A549 (cell line): ENCODE results near the gene MAP2. TPM values are rescaled to one million over a fixed set of nuclear protein-coding genes. Genes with fewer than 3 reads are reported as not detected.

Source experiments
- ATAC-seq, 2 experiments: fragments of 200-7000 bp in 1 of 2; fragments of >200 bp in 1 of 2; cut with Nextera tagmentation in 1 of 2; cut with Tn5 transposase in 1 of 2; 3 replicates each; pipeline versions ENCODE4 v1.8.0 to v1.9.1; 2018 to 2020; ENCODE audit warnings: mild to moderate bottlenecking in 1 of 2, moderate library complexity in 1 of 2
- CTCF ChIA-PET: fragments of 300-600 bp; sonication (Branson Sonifier 250); formaldehyde crosslinking; extraction: SDS; loops from one replicate; lab custom pipeline; 2021; ENCODE audit warnings: antibody characterized with exemption, inconsistent platforms; lab: Yijun Ruan, JAX
- POLR2A ChIA-PET: fragments of 350-600 bp; formaldehyde crosslinking; extraction: SDS; loops from one replicate; lab custom pipeline; 2021; ENCODE audit warnings: antibody characterized with exemption, inconsistent platforms; lab: Yijun Ruan, JAX
- DNase-seq, 2 experiments: peaks; one replicate each; pipeline versions ENCODE4 v3.0.0 to v3.0.0-alpha.2; 2011 to 2016; ENCODE audit warnings: low read depth in 1 of 2, low spot score in 1 of 2
- FAIRE-seq: peaks from 2 replicates; lab custom pipeline; 2011; peaks lifted over from hg19 to GRCh38; lab: Jason Lieb, UNC
- H3K27ac ChIP-seq, 2 experiments: fragments of >200 bp; sonication (Bioruptor Twin); formaldehyde crosslinking; 3 replicates each; pipeline ENCODE4 v1.5.1; 2016 to 2017
- H3K4me1 ChIP-seq: fragments of >200 bp; sonication (Bioruptor Twin); formaldehyde crosslinking; 3 replicates; pipeline ENCODE4 v1.6.1; 2016
- H3K4me2 ChIP-seq: fragments of >200 bp; sonication (Bioruptor Twin); formaldehyde crosslinking; 3 replicates; pipeline ENCODE4 v1.6.1; 2016
- H3K4me3 ChIP-seq: fragments of >200 bp; sonication (Bioruptor Twin); formaldehyde crosslinking; 3 replicates; pipeline ENCODE4 v1.5.1; 2016
- H3K9me3 ChIP-seq: fragments of >200 bp; sonication (Bioruptor Twin); formaldehyde crosslinking; 3 replicates; pipeline ENCODE4 v1.6.1; 2016
- ATOH8 ChIP-seq: fragments of 250-450 bp; sonication (Bioruptor Pico); IDR thresholded peaks from 2 replicates; pipeline ENCODE4 v1.5.0; 2020; ENCODE audit warnings: low read depth, mild to moderate bottlenecking, moderate library complexity
- BCL3 ChIP-seq: fragments of >200 bp; sonication (Bioruptor Twin); formaldehyde crosslinking; IDR thresholded peaks from 3 replicates; pipeline ENCODE4 v1.6.1; 2016
- CBX2 ChIP-seq: fragments of 200-600 bp; sonication (generic); IDR thresholded peaks from 2 replicates; pipeline ENCODE4 v1.6.1; 2016; ENCODE audit warnings: low read depth, mild to moderate bottlenecking, borderline replicate concordance
- CHD4 ChIP-seq: fragments of 200-600 bp; sonication (generic); IDR thresholded peaks from 2 replicates; pipeline ENCODE4 v1.6.1; 2016; ENCODE audit warnings: antibody characterized with exemption, mild to moderate bottlenecking, borderline replicate concordance
- E2F6 ChIP-seq: IDR thresholded peaks from 2 replicates; pipeline ENCODE4 v1.6.1; 2012; ENCODE audit warnings: low read depth, borderline replicate concordance
- FOSB ChIP-seq: fragments of 250-450 bp; sonication (Bioruptor Pico); IDR thresholded peaks from 2 replicates; pipeline ENCODE4 v1.5.0; 2020; ENCODE audit warnings: mild to moderate bottlenecking, moderate library complexity
- GATA3 ChIP-seq: IDR thresholded peaks from 2 replicates; pipeline ENCODE4 v1.6.1; 2012; ENCODE audit warnings: borderline replicate concordance
- HMGXB4 ChIP-seq: fragments of 250-450 bp; sonication (Bioruptor Pico); IDR thresholded peaks from 2 replicates; pipeline ENCODE4 v1.5.0; 2021; ENCODE audit warnings: mild to moderate bottlenecking, moderate library complexity, borderline replicate concordance
- HOXA7 ChIP-seq: fragments of 250-450 bp; sonication (Bioruptor Pico); IDR thresholded peaks from 2 replicates; pipeline ENCODE4 v1.5.0; 2020; ENCODE audit warnings: mild to moderate bottlenecking, moderate library complexity
- JUNB ChIP-seq: fragments of >200 bp; sonication (Bioruptor Twin); formaldehyde crosslinking; IDR thresholded peaks from 2 replicates; pipeline ENCODE4 v1.6.1; 2016
- MAZ ChIP-seq: fragments of 150-350 bp; IDR thresholded peaks from 2 replicates; pipeline ENCODE4 v1.6.1; 2014; ENCODE audit warnings: antibody characterized with exemption, low read depth, low read length, borderline replicate concordance
- NR3C1 ChIP-seq: fragments of >200 bp; sonication (Bioruptor Twin); formaldehyde crosslinking; IDR thresholded peaks from 3 replicates; pipeline ENCODE4 v1.6.1; 2017
- PHF8 ChIP-seq: fragments of 200-600 bp; sonication (generic); IDR thresholded peaks from 2 replicates; pipeline ENCODE4 v1.6.1; 2016; ENCODE audit warnings: low read depth, mild to moderate bottlenecking, antibody characterized with exemption, moderate library complexity, borderline replicate concordance
- REST ChIP-seq: fragments of 200-600 bp; sonication (generic); IDR thresholded peaks from 2 replicates; pipeline ENCODE4 v1.6.1; 2016; ENCODE audit warnings: antibody characterized with exemption, mild to moderate bottlenecking, moderate library complexity
- RFX5 ChIP-seq: fragments of 450-650 bp; IDR thresholded peaks from 2 replicates; pipeline ENCODE4 v1.7.1; 2014; ENCODE audit warnings: antibody characterized with exemption, mild to moderate bottlenecking, moderate library complexity
- RNF2 ChIP-seq: fragments of 200-600 bp; sonication (generic); IDR thresholded peaks from 2 replicates; pipeline ENCODE4 v1.6.1; 2016; ENCODE audit warnings: low read depth, mild to moderate bottlenecking, antibody characterized with exemption, moderate library complexity, borderline replicate concordance
- ZSCAN20 ChIP-seq: fragments of 250-450 bp; sonication (Bioruptor Pico); IDR thresholded peaks from 2 replicates; pipeline ENCODE4 v1.8.0; 2022; ENCODE audit warnings: mild to moderate bottlenecking, moderate library complexity
- WGBS: methylation state at CpG from one replicate; pipeline ENCODE4 v1.1.6; 2017; ENCODE audit errors: missing lambda C conversion rate; 5-methylcytosine and 5-hydroxymethylcytosine counted together
- polyA plus RNA-seq, 4 experiments: library from polyadenylated mRNA; depleted of rRNA in 3 of 4; stranded (reverse); fragments of >200 nt; fragmentation: RNase III in 1 of 4; extraction: RNeasy Plus Mini Kit Qiagen cat#74134 plus additional on column Dnase treatment in 1 of 4; gene quantifications; 2 replicates in 3 of 4; 3 replicates in 1 of 4; pipeline ENCODE4 v1.2.3, GENCODE V29; 2011 to 2017

MAP2 gene
- polyA plus RNA-seq, 2 of the 4 experiments (the other 2 are of a cell fraction), result 0.53 to 1.8 TPM

- ChIA-PET POLR2A (no interaction called here), CTCF (interaction anchor here (1.6 kb wide), 1 partner anchor 124 kb away, joined by 6 read pairs; no protein-coding TSS in a partner anchor)
- H3K27ac ChIP-seq, result no peak overlapping the region
- TF ChIP-seq FOSB (CRISPR knock-in tag), result no peak
- no peak for TF ChIP-seq CHD4
- TF ChIP-seq CBX2, result no peak
- no peak for TF ChIP-seq GATA3
- no peak for TF ChIP-seq RFX5
- no peak for TF ChIP-seq JUNB
- no peak for TF ChIP-seq HMGXB4 (CRISPR knock-in tag)
- TF ChIP-seq RNF2, result no peak
- TF ChIP-seq PHF8, result no peak
- TF ChIP-seq, all 56 proteins: peak for 0
- Histone ChIP-seq H3K4me1 (no peaks in the 10 kb centered on the region), H3K9me3 (no peaks in the 10 kb centered on the region), H3K4me3 (no peak overlapping the region), H3K4me2 (no peak overlapping the region)
- ATAC-seq (no peak), FAIRE-seq (no peak), DNase-seq (no peak)
- 73% methylated on average over 3 of the region's 3 CpGs for WGBS
Measured at GRCh38 chr2:209458008-209458979, 34.4 kb downstream of the MAP2 start.

GRCh38 chr2:209459359-209459758 lies 35.5 kb downstream of the MAP2 start:
- no peak for FAIRE-seq
- no peak for DNase-seq
- Histone ChIP-seq H3K4me3 (no peak overlapping the region), H3K9me3 (no peaks in the 10 kb centered on the region), H3K4me1 (no peaks in the 10 kb centered on the region), H3K27ac (no peak overlapping the region), H3K4me2 (no peak overlapping the region)
- CTCF ChIA-PET, result interaction anchor here (1.6 kb wide), 1 partner anchor 125 kb away, joined by 6 read pairs; no protein-coding TSS in a partner anchor
- WGBS, result 60% methylated on average over 2 of the region's 2 CpGs
- no peak for ATAC-seq
- POLR2A ChIA-PET, result no interaction called here
- TF ChIP-seq JUNB (no peak), ATOH8 (no peak)
- TF ChIP-seq, all 56 proteins: peak for 0

- TF ChIP-seq JUNB, result no peak
- TF ChIP-seq MAZ, result no peak
- TF ChIP-seq BCL3, result no peak
- TF ChIP-seq RNF2, result no peak
- TF ChIP-seq E2F6, result no peak
- no peak for TF ChIP-seq CHD4
- no peak for TF ChIP-seq ZSCAN20 (CRISPR knock-in tag)
- TF ChIP-seq NR3C1, result no peak
- TF ChIP-seq REST, result no peak
- no peak for TF ChIP-seq HOXA7 (CRISPR knock-in tag)
- ATAC-seq, result no peak
- CTCF ChIA-PET, result interaction anchor here (1.6 kb wide), 1 partner anchor 126 kb away, joined by 6 read pairs; no protein-coding TSS in a partner anchor
Measured at GRCh38 chr2:209460151-209460761, 36.4 kb downstream of the MAP2 start.

More at GRCh38 chr2:209460151-209460761, 36.4 kb downstream of the MAP2 start:
- DNase-seq (no peak), FAIRE-seq (no peak)
- no peaks in the 10 kb centered on the region for H3K9me3 ChIP-seq
- no peaks in the 10 kb centered on the region for H3K4me1 ChIP-seq
- H3K27ac ChIP-seq, result no peak overlapping the region
- POLR2A ChIA-PET, result no interaction called here
- no peak overlapping the region for H3K4me3 ChIP-seq
- H3K4me2 ChIP-seq, result no peak overlapping the region
- WGBS, result 67% methylated on average over 5 of the region's 5 CpGs
